DOHH2 (cell line): ENCODE results near the gene INPP5F.

Experiments
- H3F3A ChIP-seq: fragments of 200-600 bp; sonication (generic), shearing (Covaris generic); 2 replicates; pipeline ENCODE4 v1.6.0; 2016; ENCODE audit warnings: antibody characterized with exemption, mild to moderate bottlenecking; ENCODE audit not compliant: control insufficient read depth, insufficient read depth
- H3K27ac ChIP-seq: fragments of 200-600 bp; sonication (generic); 2 replicates; pipeline ENCODE4 v1.5.1; 2014; ENCODE audit warnings: low read depth, mild to moderate bottlenecking, low read length, moderate library complexity
- H3K27me3 ChIP-seq: fragments of 200-600 bp; sonication (generic); 2 replicates; pipeline ENCODE4 v1.6.1; 2014; ENCODE audit warnings: mild to moderate bottlenecking, low read length, mixed read lengths; ENCODE audit not compliant: control insufficient read depth
- H3K36me3 ChIP-seq: fragments of 200-600 bp; sonication (generic); 2 replicates; pipeline ENCODE4 v1.6.1; 2014; ENCODE audit warnings: mild to moderate bottlenecking, low read length, moderate library complexity, mixed read lengths; ENCODE audit not compliant: control insufficient read depth
- H3K4me1 ChIP-seq: fragments of 200-600 bp; sonication (generic); 2 replicates; pipeline ENCODE4 v1.6.1; 2014; ENCODE audit warnings: mild to moderate bottlenecking, low read length, mixed read lengths; ENCODE audit not compliant: control insufficient read depth
- H3K4me2 ChIP-seq: fragments of 200-600 bp; sonication (generic); 2 replicates; pipeline ENCODE4 v1.6.0; 2014; ENCODE audit warnings: mild to moderate bottlenecking, low read length, moderate library complexity
- H3K4me3 ChIP-seq: fragments of 200-600 bp; sonication (generic); 2 replicates; pipeline ENCODE4 v1.5.1; 2014; ENCODE audit warnings: mild to moderate bottlenecking, low read length, mixed read lengths
- H3K79me2 ChIP-seq: fragments of 200-600 bp; sonication (generic); 2 replicates; pipeline ENCODE4 v1.6.1; 2014; ENCODE audit warnings: mild to moderate bottlenecking, low read length, mixed read lengths; ENCODE audit not compliant: control insufficient read depth
- H3K9me2 ChIP-seq: fragments of 200-600 bp; sonication (generic); replicated peaks from 2 replicates; pipeline ENCODE4 v1.6.1; 2014; ENCODE audit warnings: mild to moderate bottlenecking, low read length, mixed read lengths; ENCODE audit not compliant: control insufficient read depth
- H3K9me3 ChIP-seq: fragments of 200-600 bp; sonication (generic); 2 replicates; pipeline ENCODE4 v1.6.1; 2014; ENCODE audit warnings: antibody characterized with exemption, low read length, mixed read lengths; ENCODE audit not compliant: control insufficient read depth, insufficient read depth
- H4K20me1 ChIP-seq: fragments of 200-600 bp; sonication (generic); 2 replicates; pipeline ENCODE4 v1.6.0; 2014; ENCODE audit warnings: low read depth, mild to moderate bottlenecking, antibody characterized with exemption, low read length, moderate library complexity; ENCODE audit not compliant: control insufficient read depth, insufficient read depth
- CTCF ChIP-seq: fragments of 200-600 bp; sonication (generic); IDR thresholded peaks from one replicate; pipeline ENCODE4 v1.5.1; 2014; ENCODE audit warnings: antibody characterized with exemption, mild to moderate bottlenecking, low read depth, low read length; ENCODE audit not compliant: poor library complexity, severe bottlenecking
- EZH2phosphoT487 ChIP-seq: fragments of 200-600 bp; sonication (generic); IDR thresholded peaks from 2 replicates; pipeline ENCODE4 v1.6.1; 2017; ENCODE audit warnings: borderline replicate concordance, mild to moderate bottlenecking, antibody characterized with exemption, low read length, moderate library complexity, mixed read lengths

The INPP5F gene

GRCh38 chr10:119871881-119872609 is 146.2 kb downstream of the INPP5F start:
- Histone ChIP-seq H3K36me3 (peaks cover 33% of the 10 kb centered on the region), H3K79me2 (peaks cover 65% of the 10 kb centered on the region), H3K4me3 (peak overlapping the region; percentile 85), H3K4me1 (peaks cover 50% of the 10 kb centered on the region), H3K4me2 (peak overlapping the region; percentile 94), H4K20me1 (peaks cover 24% of the 10 kb centered on the region), H3K9me2 (no peaks in the 10 kb centered on the region), H3F3A (no peaks in the 10 kb centered on the region), H3K27me3 (no peaks in the 10 kb centered on the region), H3K27ac (peak overlapping the region; percentile 65), H3K9me3 (no peaks in the 10 kb centered on the region)
- TF ChIP-seq EZH2phosphoT487 = no peak

- no peaks in the 10 kb centered on the region for H3F3A ChIP-seq
- H4K20me1 ChIP-seq = peaks cover 21% of the 10 kb centered on the region
- H3K4me2 ChIP-seq = peak within 1 kb of the TSS; percentile 94
- peaks cover 60% of the 10 kb centered on the region for H3K79me2 ChIP-seq
- no peaks in the 10 kb centered on the region for H3K9me3 ChIP-seq
- H3K27ac ChIP-seq = peak within 1 kb of the TSS; percentile 65
- H3K9me2 ChIP-seq = no peaks in the 10 kb centered on the region
- peaks cover 29% of the 10 kb centered on the region for H3K36me3 ChIP-seq
- peaks cover 46% of the 10 kb centered on the region for H3K4me1 ChIP-seq
- no peaks in the 10 kb centered on the region for H3K27me3 ChIP-seq
- TF ChIP-seq EZH2phosphoT487 (no peak), CTCF (no peak)
- peak within 1 kb of the TSS; percentile 85 for H3K4me3 ChIP-seq
Observed at GRCh38 chr10:119872610-119872859, 146.7 kb downstream of the INPP5F start, which contains the start of gene MCMBP. Gene MCMBP, minus strand, starts transcription at chr10:119872843. Its CDS starts 259 bp downstream, at chr10:119872584.

GRCh38 chr10:119872860-119873681 is 147.2 kb downstream of the INPP5F start:
- Histone ChIP-seq H3K4me1 (peaks cover 41% of the 10 kb centered on the region), H3F3A (no peaks in the 10 kb centered on the region), H3K27ac (peak overlapping the region; percentile 65), H4K20me1 (peaks cover 19% of the 10 kb centered on the region), H3K27me3 (no peaks in the 10 kb centered on the region), H3K4me3 (peak overlapping the region; percentile 85), H3K79me2 (peaks cover 54% of the 10 kb centered on the region), H3K36me3 (peaks cover 26% of the 10 kb centered on the region), H3K9me2 (no peaks in the 10 kb centered on the region), H3K9me3 (no peaks in the 10 kb centered on the region), H3K4me2 (peak overlapping the region; percentile 94)
- no peak for TF ChIP-seq CTCF
- TF ChIP-seq EZH2phosphoT487 = no peak

- no peaks in the 10 kb centered on the region for H3K9me2 ChIP-seq
- no peak overlapping the region for H3K27ac ChIP-seq
- H3K36me3 ChIP-seq = no peaks in the 10 kb centered on the region
- H3K79me2 ChIP-seq = peaks cover 2% of the 10 kb centered on the region
- H4K20me1 ChIP-seq = no peaks in the 10 kb centered on the region
- H3K4me3 ChIP-seq = no peak overlapping the region
- no peaks in the 10 kb centered on the region for H3F3A ChIP-seq
- no peak overlapping the region for H3K4me2 ChIP-seq
- no peaks in the 10 kb centered on the region for H3K9me3 ChIP-seq
- no peaks in the 10 kb centered on the region for H3K27me3 ChIP-seq
- TF ChIP-seq EZH2phosphoT487 (no peak), CTCF (no peak)
- H3K4me1 ChIP-seq = peaks cover 8% of the 10 kb centered on the region
Observed at GRCh38 chr10:119878524-119878923, 152.7 kb downstream of the INPP5F start.
